HCT116 (cell line): ENCODE measurements around the gene CACNA1E. TPM values are rescaled to one million over a fixed set of nuclear protein-coding genes. Genes with fewer than 3 reads are reported as not detected.

Experiments
- ATAC-seq: fragments of 200-7000 bp; cut with Tn5 transposase; 2 replicates; pipeline ENCODE4 v1.9.1; 2020; ENCODE audit warnings: mild to moderate bottlenecking, moderate library complexity
- BruUV-seq: library from RNA; stranded (reverse); fragments of 400-500 nt; replicated peaks from 2 replicates; lab custom pipeline; 2021; lab: Mats Ljungman, UMichigan
- CTCF ChIA-PET: fragments of 300-600 bp; sonication (Branson Sonifier 250); formaldehyde crosslinking; loops from one replicate; lab custom pipeline; 2021; ENCODE audit warnings: antibody characterized with exemption; lab: Charles Lee
- POLR2A ChIA-PET: fragments of 300-600, 350-600 bp; sonication (Branson Sonifier 250); formaldehyde crosslinking; loops from one replicate; lab custom pipeline; 2021; ENCODE audit warnings: antibody characterized with exemption; lab: Charles Lee
- RAD21 ChIA-PET, 2 experiments: fragments of 300-600 bp; sonication (Branson Sonifier 250); formaldehyde crosslinking; loops; one replicate each; lab custom pipeline; 2023; ENCODE audit warnings: low total read pairs in 2 of 2; ENCODE audit not compliant: uncharacterized antibody in 2 of 2, unreplicated experiment in 2 of 2, low non-redundant PET in 1 of 2; lab: Charles Lee
- DNase-seq: peaks from one replicate; pipeline ENCODE4 v3.0.0-alpha.2; 2010; ENCODE audit warnings: low read depth, low spot score
- H2AFZ ChIP-seq: fragments of 200-600 bp; shearing (Covaris generic), sonication (generic); 2 replicates; pipeline ENCODE4 v1.6.1; 2017; ENCODE audit warnings: low read depth, mixed run types, mixed read lengths, antibody characterized with exemption, low read length; ENCODE audit not compliant: poor library complexity, severe bottlenecking
- H3K27ac ChIP-seq: 2 replicates; pipeline ENCODE4 v1.5.1; 2012; ENCODE audit warnings: low read depth, low read length
- H3K27me3 ChIP-seq: fragments of 200-600 bp; sonication (generic); 2 replicates; pipeline ENCODE4 v1.6.1; 2016; ENCODE audit warnings: mixed run types, low read length, mixed read lengths; ENCODE audit not compliant: insufficient read depth
- H3K36me3 ChIP-seq, 2 experiments: fragments of 200-500 bp in 1 of 2; fragments of 200-600 bp in 1 of 2; sonication (Bioruptor generic) in 1 of 2; sonication (generic) in 1 of 2; 2 replicates each; pipeline versions ENCODE4 v1.5.1 to v1.6.1; 2014 to 2016; ENCODE audit warnings: low read length in 2 of 2, inconsistent platforms in 1 of 2, mixed read lengths in 1 of 2, mixed run types in 1 of 2; ENCODE audit not compliant: insufficient read depth in 2 of 2, control insufficient read depth in 1 of 2
- H3K4me1 ChIP-seq, 2 experiments: fragments of 200-600 bp in 1 of 2; sonication (generic) in 1 of 2; 2 replicates each; pipeline versions ENCODE4 v1.5.1 to v1.6.1; 2012 to 2017; ENCODE audit warnings: low read length in 2 of 2, inconsistent platforms in 1 of 2, mild to moderate bottlenecking in 1 of 2, mixed read lengths in 1 of 2, mixed run types in 1 of 2, moderate library complexity in 1 of 2; ENCODE audit not compliant: insufficient read depth in 2 of 2, control insufficient read depth in 1 of 2
- H3K4me2 ChIP-seq: fragments of 200-600 bp; sonication (generic); 2 replicates; pipeline ENCODE4 v1.6.1; 2017; ENCODE audit warnings: mixed run types, low read length, mixed read lengths
- H3K4me3 ChIP-seq, 2 experiments: fragments of 200-600 bp in 1 of 2; sonication (generic) in 1 of 2; replicated peaks in 1 of 2; 2 replicates each; pipeline ENCODE4 v1.5.1; 2011 to 2016; ENCODE audit warnings: low read length in 2 of 2, control low read depth in 1 of 2, low read depth in 1 of 2, mild to moderate bottlenecking in 1 of 2, mixed read lengths in 1 of 2, mixed run types in 1 of 2
- H3K79me2 ChIP-seq: fragments of 200-600 bp; sonication (generic); 2 replicates; pipeline ENCODE4 v1.6.1; 2017; ENCODE audit warnings: mild to moderate bottlenecking, mixed run types, low read length, moderate library complexity, mixed read lengths; ENCODE audit not compliant: insufficient read depth
- H3K9ac ChIP-seq: fragments of 200-600 bp; sonication (generic); 2 replicates; pipeline ENCODE4 v1.6.1; 2016; ENCODE audit warnings: low read length, mixed read lengths
- H3K9me2 ChIP-seq: fragments of 200-600 bp; sonication (generic), shearing (Covaris generic); 2 replicates; pipeline ENCODE4 v1.6.1; 2017; ENCODE audit warnings: mixed run types, mild to moderate bottlenecking, moderate library complexity; ENCODE audit not compliant: insufficient read depth
- H3K9me3 ChIP-seq, 2 experiments: fragments of 200-500 bp in 1 of 2; fragments of 200-600 bp in 1 of 2; sonication (Bioruptor generic) in 1 of 2; sonication (generic) in 1 of 2; 2 replicates each; pipeline ENCODE4 v1.6.1; 2014 to 2017; ENCODE audit warnings: low read length in 2 of 2, mixed read lengths in 2 of 2, inconsistent platforms in 1 of 2, low read depth in 1 of 2, mild to moderate bottlenecking in 1 of 2, mixed run types in 1 of 2, moderate library complexity in 1 of 2; ENCODE audit not compliant: control insufficient read depth in 1 of 2, insufficient read depth in 1 of 2
- H4K20me1 ChIP-seq: fragments of 200-600 bp; sonication (generic), shearing (Covaris generic); 2 replicates; pipeline ENCODE4 v1.6.1; 2017; ENCODE audit warnings: mixed run types, mild to moderate bottlenecking, moderate library complexity; ENCODE audit not compliant: insufficient read depth
- CBX3 ChIP-seq: IDR thresholded peaks from 2 replicates; pipeline ENCODE4 v1.6.1; 2012; ENCODE audit warnings: low read depth
- CEBPB ChIP-seq: IDR thresholded peaks from 2 replicates; pipeline ENCODE4 v1.6.1; 2012; ENCODE audit warnings: low read depth
- CTCF ChIP-seq, 3 experiments: fragments of 200-600 bp in 1 of 3; sonication (generic) in 1 of 3; IDR thresholded peaks in 2 of 3; conservative IDR thresholded peaks in 1 of 3; 2 replicates each; pipeline ENCODE4 v1.5.1; 2012 to 2017; ENCODE audit warnings: low read depth in 2 of 3, low read length in 2 of 3, antibody characterized with exemption in 1 of 3, borderline replicate concordance in 1 of 3, control low read depth in 1 of 3, mild to moderate bottlenecking in 1 of 3, mixed read lengths in 1 of 3, mixed run types in 1 of 3, moderate library complexity in 1 of 3; ENCODE audit not compliant: insufficient read depth in 1 of 3
- FOSL1 ChIP-seq: IDR thresholded peaks from 2 replicates; pipeline ENCODE4 v1.6.1; 2012; ENCODE audit warnings: low read depth
- JUND ChIP-seq: IDR thresholded peaks from 2 replicates; pipeline ENCODE4 v1.6.1; 2012
- POLR2A ChIP-seq: IDR thresholded peaks from 2 replicates; pipeline ENCODE4 v1.7.0; 2011; ENCODE audit warnings: borderline replicate concordance; ENCODE audit not compliant: insufficient read depth, insufficient read length; ENCODE audit errors: extremely low read depth
- POLR2AphosphoS5 ChIP-seq: IDR thresholded peaks from 2 replicates; pipeline ENCODE4 v1.6.1; 2011; ENCODE audit warnings: mild to moderate bottlenecking, low read depth, low read length, moderate library complexity
- REST ChIP-seq: IDR thresholded peaks from 2 replicates; pipeline ENCODE4 v1.6.1; 2012; ENCODE audit warnings: low read depth
- TCF7L2 ChIP-seq: IDR thresholded peaks from 2 replicates; pipeline ENCODE4 v1.7.0; 2011; ENCODE audit warnings: borderline replicate concordance, inconsistent platforms; ENCODE audit not compliant: insufficient read depth, insufficient read length; ENCODE audit errors: extremely low read depth
- ZBTB33 ChIP-seq: IDR thresholded peaks from 2 replicates; pipeline ENCODE4 v1.6.1; 2011; ENCODE audit warnings: mild to moderate bottlenecking, low read length, moderate library complexity; ENCODE audit not compliant: insufficient replicate concordance; ENCODE audit errors: extremely low read depth
- ZFX ChIP-seq: fragments of 450-650 bp; IDR thresholded peaks from 2 replicates; pipeline ENCODE4 v1.6.1; 2017
- intact Hi-C: fragments of 100-400 bp; cut with micrococcal nuclease; formaldehyde crosslinking; loops from 2 replicates; pipeline ENCODE4 v1.10.0; 2022
- total RNA-seq: library from RNA; stranded (reverse); gene quantifications from one replicate; pipeline ENCODE4 v1.2.1, GENCODE V29; 2021; ENCODE audit not compliant: unreplicated experiment

The CACNA1E gene
- total RNA-seq, 1 experiment from 2014 or later = 0.02 TPM

DNA sequence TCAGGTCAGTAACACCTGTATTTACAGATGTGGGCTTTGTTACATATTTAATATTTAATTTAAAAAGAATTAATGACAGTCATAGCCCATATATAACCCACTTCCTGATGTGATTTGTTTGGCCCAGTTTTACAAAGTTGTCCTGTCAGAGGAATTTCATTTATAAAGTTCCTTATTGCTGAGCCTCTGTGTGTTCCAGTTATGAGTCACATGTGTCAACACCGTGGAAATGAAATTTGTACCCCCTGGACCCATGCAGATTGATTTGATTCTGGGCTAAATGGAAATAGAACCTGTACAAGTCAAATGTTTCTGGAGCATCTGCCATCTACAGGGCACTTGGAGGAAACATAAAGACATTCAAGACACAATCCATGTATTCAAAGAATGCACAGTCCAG lies 149.2 kb downstream of the CACNA1E start:
- BruUV-seq = no TSS peak
- DNase-seq = no peak
- TF ChIP-seq FOSL1 (no peak), CTCF (IDR thresholded peaks at IDR 0.05 in 2 of 3, conservative IDR thresholded peaks at IDR 0.05 in 1 of 3; ENCODE audit: borderline replicate concordance in 1 of 3, insufficient read depth in 1 of 3, low read depth in 2 of 3, low read length in 2 of 3) (0 out of 6 replicates have a peak, but pooled peaks of 1 of the 3 experiments have one; percentile 10), TCF7L2 (no peak), ZFX (no peak)
- TF ChIP-seq, all 23 proteins: peak for 1
- peaks cover 13% of the 10 kb centered on the region; the same call in 1 of the 2 replicates for H3K27me3 ChIP-seq
- H3K9me3 ChIP-seq = no peaks in the 10 kb centered on the region
- H3K4me3 ChIP-seq = no peak overlapping the region
- H3K9me2 ChIP-seq = no peaks in the 10 kb centered on the region
- H3K4me1 ChIP-seq = no peaks in the 10 kb centered on the region
- no peak overlapping the region for H3K9ac ChIP-seq
- H3K27ac ChIP-seq = no peak overlapping the region
- no peaks in the 10 kb centered on the region for H3K36me3 ChIP-seq
- no peak overlapping the region for H2AFZ ChIP-seq
- ChIA-PET POLR2A (no interaction called here), CTCF (no interaction called here), RAD21 (no interaction called here)
- intact Hi-C loops = no loop called here
- no peak for ATAC-seq
- H3K79me2 ChIP-seq = no peaks in the 10 kb centered on the region
- H3K4me2 ChIP-seq = no peak overlapping the region
- H4K20me1 ChIP-seq = no peaks in the 10 kb centered on the region

GRCh38 chr1:181632960-181633359 lies 149.6 kb downstream of the CACNA1E start:
- Histone ChIP-seq H3K79me2 (no peaks in the 10 kb centered on the region), H3K27ac (no peak overlapping the region), H3K9ac (no peak overlapping the region), H3K4me3 (no peak overlapping the region), H3K36me3 (no peaks in the 10 kb centered on the region), H3K9me2 (no peaks in the 10 kb centered on the region), H4K20me1 (no peaks in the 10 kb centered on the region), H2AFZ (no peak overlapping the region), H3K9me3 (no peaks in the 10 kb centered on the region), H3K27me3 (peaks cover 18% of the 10 kb centered on the region), H3K4me1 (no peaks in the 10 kb centered on the region), H3K4me2 (no peak overlapping the region)
- RAD21 ChIA-PET = no interaction called here
- POLR2A ChIA-PET = no interaction called here
- intact Hi-C loops = no loop called here
- DNase-seq (no peak), ATAC-seq (no peak)
- CTCF ChIA-PET = no interaction called here
- no TSS peak for BruUV-seq
- TF ChIP-seq REST = no peak
- no peak for TF ChIP-seq CEBPB
- TF ChIP-seq CBX3 = no peak
- no peak for TF ChIP-seq TCF7L2
- no peak for TF ChIP-seq POLR2AphosphoS5
- no peak for TF ChIP-seq JUND
- no peak for TF ChIP-seq FOSL1
- no peak for TF ChIP-seq ZBTB33
- no peak for TF ChIP-seq POLR2A
